ENCODE results near the gene ADAM33. TPM values are rescaled to one million over a fixed set of nuclear protein-coding genes. Genes with fewer than 3 reads are reported as not detected.

Gene ADAM33
- total RNA-seq, 1 experiment from 2014 or later, result not detected

DNA sequence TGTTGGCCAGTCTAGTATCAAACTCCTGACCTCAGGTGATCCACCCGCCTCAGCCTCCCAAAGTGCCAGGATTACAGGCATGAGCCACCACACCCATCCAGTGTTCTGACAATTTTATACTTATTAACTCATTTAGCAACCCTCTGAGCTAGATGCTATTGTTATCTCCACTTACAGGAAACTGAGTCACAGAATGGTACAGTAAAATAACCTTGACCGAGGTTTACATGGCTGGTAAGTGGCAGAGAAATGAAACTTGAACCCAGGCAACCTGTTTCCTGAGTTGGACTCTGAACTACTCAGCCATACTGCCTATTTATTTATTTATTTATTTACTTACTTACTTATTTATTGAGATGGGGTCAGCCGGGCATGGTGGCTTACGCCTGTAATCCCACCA, 37.2 kb upstream of the ADAM33 start:
- intact Hi-C loops (cut with micrococcal nuclease; ENCODE audit: unreplicated experiment), result loop anchor here (10.0 kb wide), 1 partner anchor 126 kb away; the partner anchor contains the start of gene MAVS
- no peak for DNase-seq
- Histone ChIP-seq H3K4me2 (no peak overlapping the region), H3K79me2 (ENCODE audit: low read depth) (no peaks in the 10 kb centered on the region), H3K36me3 (ENCODE audit: low read depth) (no peaks in the 10 kb centered on the region), H3K27ac (no peak overlapping the region), H4K20me1 (ENCODE audit: insufficient read depth) (no peaks in the 10 kb centered on the region), H3K9me3 (ENCODE audit: insufficient read depth, low read depth) (no peaks in the 10 kb centered on the region), H3K4me1 (replicated peaks; ENCODE audit: insufficient read depth) (no peaks in the 10 kb centered on the region), H3K9me2 (ENCODE audit: insufficient read depth) (no peaks in the 10 kb centered on the region), H2AFZ (no peak overlapping the region), H3K27me3 (ENCODE audit: insufficient read depth, low read depth) (peaks cover 6% of the 10 kb centered on the region; the same call in 1 of the 2 replicates), H3F3A (ENCODE audit: insufficient read depth, low read depth) (no peaks in the 10 kb centered on the region), H3K4me3 (no peak overlapping the region)
- TF ChIP-seq, protein P1, sequence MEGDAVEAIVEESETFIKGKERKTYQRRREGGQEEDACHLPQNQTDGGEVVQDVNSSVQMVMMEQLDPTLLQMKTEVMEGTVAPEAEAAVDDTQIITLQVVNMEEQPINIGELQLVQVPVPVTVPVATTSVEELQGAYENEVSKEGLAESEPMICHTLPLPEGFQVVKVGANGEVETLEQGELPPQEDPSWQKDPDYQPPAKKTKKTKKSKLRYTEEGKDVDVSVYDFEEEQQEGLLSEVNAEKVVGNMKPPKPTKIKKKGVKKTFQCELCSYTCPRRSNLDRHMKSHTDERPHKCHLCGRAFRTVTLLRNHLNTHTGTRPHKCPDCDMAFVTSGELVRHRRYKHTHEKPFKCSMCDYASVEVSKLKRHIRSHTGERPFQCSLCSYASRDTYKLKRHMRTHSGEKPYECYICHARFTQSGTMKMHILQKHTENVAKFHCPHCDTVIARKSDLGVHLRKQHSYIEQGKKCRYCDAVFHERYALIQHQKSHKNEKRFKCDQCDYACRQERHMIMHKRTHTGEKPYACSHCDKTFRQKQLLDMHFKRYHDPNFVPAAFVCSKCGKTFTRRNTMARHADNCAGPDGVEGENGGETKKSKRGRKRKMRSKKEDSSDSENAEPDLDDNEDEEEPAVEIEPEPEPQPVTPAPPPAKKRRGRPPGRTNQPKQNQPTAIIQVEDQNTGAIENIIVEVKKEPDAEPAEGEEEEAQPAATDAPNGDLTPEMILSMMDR (conservative IDR thresholded peaks at IDR 0.05), result no peak
- TF ChIP-seq EZH2 (IDR thresholded peaks at IDR 0.05; ENCODE audit: low read depth), result no peak
- ChIA-PET POLR2A (ENCODE audit: unreplicated experiment) (no interaction called here), CTCF (interaction anchor here (0.5 to 0.7 kb wide), 4 partner anchors 9 to 135 kb away, joined by 3 to 10 read pairs (median 8); no protein-coding TSS in a partner anchor)
- BruUV-seq (replicated peaks), result no TSS peak

DNA sequence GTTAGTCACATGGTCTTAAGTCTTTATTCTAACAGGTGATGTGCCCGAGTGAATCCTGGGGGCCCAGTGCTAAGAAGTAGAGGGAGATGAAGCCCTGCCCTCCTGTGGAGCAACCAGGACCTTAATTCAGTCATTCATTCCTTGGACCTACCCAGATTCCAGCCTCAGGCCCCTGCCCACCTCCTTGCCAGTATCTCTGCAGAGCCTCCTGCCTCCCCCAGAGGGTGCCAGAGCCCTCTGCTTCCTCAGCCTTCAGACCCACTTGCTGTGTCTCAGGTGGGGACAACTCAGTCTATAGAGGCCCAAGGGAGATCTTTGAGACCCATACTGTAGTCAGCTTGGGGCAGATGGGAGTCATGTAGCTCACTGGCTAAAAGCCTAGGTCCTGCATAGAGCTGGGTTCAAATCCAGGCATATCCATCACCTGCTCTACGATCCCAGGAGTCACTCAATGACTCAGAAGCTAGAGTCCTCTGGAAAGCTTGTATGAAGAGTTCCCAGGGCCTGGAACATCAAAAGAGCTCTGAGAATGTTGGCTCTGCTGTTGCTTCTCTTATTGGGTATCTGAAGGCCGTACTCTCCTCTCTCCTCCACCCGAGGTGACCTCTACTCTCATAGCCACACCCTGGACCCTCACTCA, 34.5 kb upstream of the ADAM33 start:
- no peaks in the 10 kb centered on the region for H3F3A ChIP-seq (ENCODE audit: insufficient read depth, low read depth)
- ChIA-PET POLR2A (ENCODE audit: unreplicated experiment) (no interaction called here), CTCF (interaction anchor here (0.5 to 0.7 kb wide), 3 partner anchors 86 to 1489 kb away, joined by 3 to 8 read pairs (median 5); no protein-coding TSS in a partner anchor)
- no peaks in the 10 kb centered on the region for H3K79me2 ChIP-seq (ENCODE audit: low read depth)
- H3K4me2 ChIP-seq, result no peak overlapping the region
- H3K27me3 ChIP-seq (ENCODE audit: insufficient read depth, low read depth), result peaks cover 6% of the 10 kb centered on the region; the same call in 1 of the 2 replicates
- no TSS peak for BruUV-seq (replicated peaks)
- no peaks in the 10 kb centered on the region for H3K36me3 ChIP-seq (ENCODE audit: low read depth)
- no peak overlapping the region for H3K4me3 ChIP-seq
- peak in 1 of 2 experiments; percentile 51 for DNase-seq
- intact Hi-C loops (cut with micrococcal nuclease; ENCODE audit: unreplicated experiment), result loop anchor here (1.0 to 10.0 kb wide), 3 partner anchors 65 to 298 kb away; partner anchors contain the start of genes MAVS and SPEF1
- no peaks in the 10 kb centered on the region for H3K9me2 ChIP-seq (ENCODE audit: insufficient read depth)
- H3K27ac ChIP-seq, result no peak overlapping the region
- H2AFZ ChIP-seq, result no peak overlapping the region
- TF ChIP-seq EZH2 (IDR thresholded peaks at IDR 0.05; ENCODE audit: low read depth), result no peak
- TF ChIP-seq, protein P1 (conservative IDR thresholded peaks at IDR 0.05), result peak; percentile 76
- H4K20me1 ChIP-seq (ENCODE audit: insufficient read depth), result no peaks in the 10 kb centered on the region
- H3K4me1 ChIP-seq (replicated peaks; ENCODE audit: insufficient read depth), result no peaks in the 10 kb centered on the region
- H3K9me3 ChIP-seq (ENCODE audit: insufficient read depth, low read depth), result no peaks in the 10 kb centered on the region

DNA sequence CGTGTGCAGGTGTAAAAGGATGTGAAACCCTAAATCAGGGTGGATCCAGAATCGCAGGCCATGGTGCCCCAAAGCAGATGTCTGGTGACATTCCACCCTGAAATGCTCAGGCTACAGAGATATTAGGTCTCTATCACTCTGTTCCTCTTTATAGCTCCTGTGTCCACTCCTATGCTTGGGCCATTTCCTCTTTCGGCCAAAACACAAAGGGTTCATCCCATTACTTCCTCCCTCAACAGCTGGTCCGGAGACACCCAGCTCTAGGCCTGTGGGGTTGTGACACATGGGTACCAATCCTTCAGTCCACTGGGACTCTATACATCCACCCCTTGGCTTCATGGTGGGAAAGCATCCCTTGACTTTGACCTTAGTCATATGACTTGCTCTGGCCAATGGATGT, 32.3 kb upstream of the ADAM33 start:
- Histone ChIP-seq H3K27me3 (ENCODE audit: insufficient read depth, low read depth) (no peaks in the 10 kb centered on the region), H3K4me2 (no peak overlapping the region), H3K9me3 (ENCODE audit: insufficient read depth, low read depth) (no peaks in the 10 kb centered on the region), H3K4me1 (replicated peaks; ENCODE audit: insufficient read depth) (no peaks in the 10 kb centered on the region), H3K36me3 (ENCODE audit: low read depth) (no peaks in the 10 kb centered on the region), H3F3A (ENCODE audit: insufficient read depth, low read depth) (no peaks in the 10 kb centered on the region), H3K9me2 (ENCODE audit: insufficient read depth) (no peaks in the 10 kb centered on the region), H2AFZ (no peak overlapping the region), H3K79me2 (ENCODE audit: low read depth) (no peaks in the 10 kb centered on the region), H3K4me3 (no peak overlapping the region), H4K20me1 (ENCODE audit: insufficient read depth) (no peaks in the 10 kb centered on the region), H3K27ac (no peak overlapping the region)
- no peak for DNase-seq
- TF ChIP-seq, protein P1 (conservative IDR thresholded peaks at IDR 0.05), result no peak
- no peak for TF ChIP-seq EZH2 (IDR thresholded peaks at IDR 0.05; ENCODE audit: low read depth)
- POLR2A ChIA-PET (ENCODE audit: unreplicated experiment), result no interaction called here
- intact Hi-C loops (cut with micrococcal nuclease; ENCODE audit: unreplicated experiment), result loop anchor here (10.0 kb wide), 1 partner anchor 131 kb away; the partner anchor contains the start of gene MAVS
- CTCF ChIA-PET, result interaction anchor here (0.7 kb wide), 1 partner anchor 84 kb away, joined by 3 read pairs; no protein-coding TSS in a partner anchor
- no TSS peak for BruUV-seq (replicated peaks)
